HK-2 (cell line): ENCODE data around the gene MLLT11.
"Not testable (repeated sequence)": the region's sequence is repeated elsewhere in the genome, so short reads cannot be mapped to it uniquely, and the experiment has no call there.

Experiments
- DNase-seq: peaks from one replicate; pipeline ENCODE4 v3.0.0-alpha.2; 2018; ENCODE audit not compliant: unreplicated experiment

The MLLT11 gene

DNA sequence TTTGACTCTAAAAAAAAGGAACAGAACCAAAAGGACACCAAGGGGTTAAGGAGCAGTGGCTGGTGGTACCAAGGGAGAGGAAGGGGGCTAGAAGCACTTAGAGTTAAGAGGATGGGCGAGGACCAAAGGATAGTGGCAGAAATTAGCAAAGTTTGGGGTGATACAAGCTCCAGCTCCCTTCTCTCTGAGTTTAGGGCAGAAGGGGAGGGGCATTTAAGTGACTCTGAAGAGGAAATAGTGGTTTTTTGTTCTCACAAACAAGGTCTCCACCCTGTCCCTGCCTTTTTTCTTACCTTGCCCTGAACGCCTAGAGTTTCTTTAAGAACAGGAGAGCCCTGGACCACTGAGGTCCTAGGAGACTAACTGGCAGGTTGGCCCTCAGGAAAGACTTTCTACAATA lies 4.0 kb upstream of the MLLT11 start:
- no peak for DNase-seq

GRCh38 chr1:151058692-151059091 lies 1.5 kb upstream of the MLLT11 start:
- DNase-seq = peak; percentile 21

DNA sequence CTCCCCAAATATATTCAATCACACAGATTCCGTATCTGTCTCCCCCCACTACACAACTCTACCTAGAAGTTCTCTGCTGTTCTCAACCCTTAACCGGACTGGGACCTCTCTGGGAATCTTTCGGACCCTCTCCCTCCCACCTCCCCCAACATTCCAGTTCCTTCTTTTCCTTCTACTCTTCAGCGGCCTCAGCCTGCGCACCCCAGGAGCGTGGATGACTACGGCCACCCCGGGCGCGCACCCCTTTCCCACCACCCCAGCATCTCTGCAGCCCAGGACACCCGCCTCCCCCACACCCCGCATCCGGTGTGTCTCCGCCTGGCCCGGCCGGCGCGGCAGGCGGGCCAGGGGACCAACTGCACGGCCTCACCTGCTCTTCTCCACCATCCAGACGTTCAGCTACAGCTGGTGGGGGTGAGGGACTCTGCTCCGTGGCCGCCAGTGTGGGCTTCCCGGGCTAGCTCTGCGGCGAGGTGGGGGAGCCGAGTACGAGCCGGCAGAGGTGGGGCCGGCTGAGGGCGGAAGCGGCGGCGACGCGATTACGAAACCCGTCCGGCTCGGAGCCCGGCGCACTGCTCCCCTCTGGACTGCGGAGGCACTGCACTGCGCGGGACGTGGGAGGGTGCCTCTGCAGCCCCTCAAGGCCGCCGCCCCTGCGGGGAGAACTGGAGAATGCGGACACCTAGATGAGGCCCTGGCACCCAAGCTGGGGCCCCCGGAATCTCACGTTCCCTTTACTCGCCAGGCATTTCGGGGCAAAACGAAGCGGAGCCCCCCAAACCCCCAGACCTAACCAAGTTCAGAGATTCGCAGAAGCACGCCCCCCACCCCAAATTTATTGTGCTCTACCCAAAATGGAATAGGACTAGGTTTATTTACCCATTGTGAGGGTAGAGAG lies 839 bp upstream of the MLLT11 start, which contains the start of gene CDC42SE1:
Gene CDC42SE1, minus strand, starts transcription at position 514 of the 898 bp plus-strand sequence. CDS start 3,892 bp downstream, outside the sequence.
- DNase-seq = peak; percentile 82

- DNase-seq = peak; percentile 32
Observed at GRCh38 chr1:151060657-151061421, 642 bp downstream of the MLLT11 start.

DNA sequence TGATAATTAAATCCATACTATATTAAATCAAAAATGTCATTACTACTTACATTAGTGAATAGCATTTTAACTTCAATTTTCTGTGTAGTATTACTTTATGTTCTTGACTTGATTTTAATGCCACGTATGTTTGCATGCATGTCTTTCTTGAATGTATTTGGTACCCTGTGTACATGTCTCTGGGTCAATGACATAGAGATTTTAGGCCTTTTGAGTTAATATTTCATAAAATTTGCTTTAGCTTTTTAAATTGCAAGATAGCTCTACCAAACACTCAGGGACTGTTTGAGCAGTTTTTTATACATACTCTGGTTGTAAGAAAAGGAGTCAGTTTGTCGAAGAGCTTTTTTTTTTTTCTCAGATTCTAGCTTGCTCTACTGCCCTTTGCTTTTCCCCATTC lies 1.5 kb downstream of the MLLT11 start:
- no peak for DNase-seq

DNA sequence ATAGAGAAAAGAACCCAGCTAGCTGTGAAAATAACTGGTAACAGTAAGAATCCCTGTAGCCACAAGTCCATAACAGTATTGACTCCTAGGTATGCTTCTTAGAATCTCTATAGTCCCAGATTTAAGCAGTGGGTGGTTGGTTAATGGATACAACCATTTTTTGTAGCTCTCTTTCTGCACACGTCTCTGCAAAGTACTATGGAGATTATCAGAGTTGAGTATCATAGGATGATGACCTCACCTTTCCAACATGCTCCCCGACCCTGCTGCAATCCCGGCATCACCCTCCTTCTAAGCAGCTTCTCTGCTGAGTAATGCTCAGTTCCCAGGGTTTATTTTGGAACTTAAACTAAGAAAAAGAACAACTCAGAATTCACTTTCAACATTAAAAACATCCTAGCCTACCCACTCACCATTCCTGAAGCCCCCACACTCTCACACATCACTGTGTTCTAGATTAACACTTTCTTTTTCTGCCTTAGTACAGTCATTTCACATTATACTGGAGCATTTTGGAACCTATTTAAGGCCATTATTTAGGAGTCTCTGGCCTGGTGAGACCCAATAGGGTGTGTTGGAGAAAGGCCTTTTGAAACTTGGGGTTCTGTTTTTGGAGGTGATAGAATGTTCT lies 2.7 kb downstream of the MLLT11 start:
- peak; percentile 40 for DNase-seq

DNA sequence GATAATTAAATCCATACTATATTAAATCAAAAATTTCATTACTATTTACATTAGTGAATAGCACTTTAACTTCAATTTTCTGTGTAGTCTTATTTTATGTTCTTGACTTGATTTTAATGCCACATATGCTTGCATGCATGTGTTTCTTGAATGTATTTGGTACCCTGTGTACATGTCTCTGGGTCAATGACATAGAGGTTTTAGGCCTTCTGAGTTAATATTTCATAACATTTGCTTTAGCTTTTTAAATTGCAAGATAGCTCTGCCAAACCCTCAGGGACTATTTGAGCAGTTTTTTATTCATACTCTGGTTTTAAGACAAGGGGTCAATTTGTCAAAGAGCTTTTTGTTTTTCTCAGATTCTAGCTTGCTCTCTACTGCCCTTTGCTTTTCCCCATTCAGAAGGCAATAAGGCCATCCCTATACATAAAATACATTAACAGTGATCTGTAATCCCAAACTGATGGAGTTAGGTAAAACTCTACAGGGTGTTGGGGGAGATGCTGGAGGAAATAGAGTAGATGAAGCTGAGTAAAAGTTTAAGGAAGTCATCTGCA lies 5.0 kb downstream of the MLLT11 start:
- DNase-seq = no peak

GRCh38 chr1:151067185-151067584 lies 7.0 kb downstream of the MLLT11 start:
- no peak for DNase-seq

DNA sequence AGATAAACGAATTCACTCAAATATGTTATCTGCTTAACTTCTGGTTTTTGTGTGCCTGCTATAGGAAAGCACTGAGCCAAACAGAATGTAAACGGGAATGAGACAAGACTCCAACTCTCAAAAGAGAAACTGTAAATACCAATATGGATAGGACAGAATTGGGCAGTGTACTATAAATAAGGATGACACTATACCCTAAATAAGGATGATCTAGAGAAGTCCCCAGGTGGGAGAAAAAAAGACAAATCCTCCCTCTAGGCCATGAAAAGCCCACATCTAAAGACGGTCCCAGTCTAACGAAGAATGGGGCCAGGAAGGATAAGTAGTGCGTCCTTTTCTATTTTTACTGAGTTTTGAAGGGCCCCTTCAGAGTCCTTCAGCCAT lies 8.9 kb downstream of the MLLT11 start:
- DNase-seq = no peak

- peak; percentile 86 for DNase-seq
Observed at GRCh38 chr1:151070474-151071276, 10.5 kb downstream of the MLLT11 start, which contains the start of gene GABPB2. Gene GABPB2 (plus strand): TSS chr1:151070761. CDS start chr1:151088190, 17,429 bp downstream.

GRCh38 chr1:151072224-151072623 lies 12.0 kb downstream of the MLLT11 start:
- no peak for DNase-seq

GRCh38 chr1:151085953-151086559 lies 25.9 kb downstream of the MLLT11 start:
- DNase-seq = no peak

GRCh38 chr1:151097426-151097825 lies 37.2 kb downstream of the MLLT11 start:
- DNase-seq = not testable (repeated sequence)

GRCh38 chr1:151098126-151098525 lies 37.9 kb downstream of the MLLT11 start:
- DNase-seq = no peak

- no peak for DNase-seq
Observed at GRCh38 chr1:151104630-151105029, 44.4 kb downstream of the MLLT11 start.

GRCh38 chr1:151106894-151107293 lies 46.7 kb downstream of the MLLT11 start:
- DNase-seq = no peak

- DNase-seq = no peak
Observed at GRCh38 chr1:151108331-151108730, 48.1 kb downstream of the MLLT11 start.

GRCh38 chr1:151113877-151114276 lies 53.7 kb downstream of the MLLT11 start:
- DNase-seq = no peak
